ENCODE measurements around the gene WIPF1. TPM values are rescaled to one million over a fixed set of nuclear protein-coding genes. Genes with fewer than 3 reads are reported as not detected.

WIPF1 gene
- total RNA-seq, 1 experiment from 2014 or later = 0.59 TPM

- ATAC-seq (no peak), DNase-seq (ENCODE audit: low read depth, low spot score) (no peak)
- Histone ChIP-seq H3K27me3 (ENCODE audit: insufficient read depth, low read length) (no peaks in the 10 kb centered on the region), H3K9ac (ENCODE audit: low read length) (no peak overlapping the region), H3K27ac (ENCODE audit: low read depth, low read length) (no peak overlapping the region), H2AFZ (ENCODE audit: low read depth, low read length, poor library complexity, severe bottlenecking) (no peak overlapping the region), H3K4me3 (replicated peaks in 1 of 2; ENCODE audit: low read depth in 1 of 2, low read length in 2 of 2) (no peak overlapping the region), H3K4me2 (ENCODE audit: low read length) (no peak overlapping the region), H3K9me3 (ENCODE audit: control insufficient read depth in 1 of 2, insufficient read depth in 1 of 2, low read depth in 1 of 2, low read length in 2 of 2) (no peaks in the 10 kb centered on the region), H3K79me2 (ENCODE audit: insufficient read depth, low read length) (no peaks in the 10 kb centered on the region), H3K4me1 (ENCODE audit: control insufficient read depth in 1 of 2, insufficient read depth in 2 of 2, low read length in 2 of 2) (no peaks in the 10 kb centered on the region), H3K9me2 (ENCODE audit: insufficient read depth) (no peaks in the 10 kb centered on the region), H3K36me3 (ENCODE audit: control insufficient read depth in 1 of 2, insufficient read depth in 2 of 2, low read length in 2 of 2) (no peaks in the 10 kb centered on the region), H4K20me1 (ENCODE audit: insufficient read depth) (no peaks in the 10 kb centered on the region)
- intact Hi-C loops (cut with micrococcal nuclease) = no loop called here
- RAD21 ChIA-PET (ENCODE audit: low non-redundant PET in 1 of 2, low total read pairs in 2 of 2, uncharacterized antibody in 2 of 2, unreplicated experiment in 2 of 2) = no interaction called here
- POLR2A ChIA-PET = interaction anchor here (1.5 kb wide), 1 partner anchor 10 kb away, joined by 3 read pairs; no protein-coding TSS in a partner anchor
- BruUV-seq (replicated peaks) = no TSS peak
- CTCF ChIA-PET = no interaction called here
- no peak for TF ChIP-seq EZH2 (IDR thresholded peaks at IDR 0.05)
- no peak for TF ChIP-seq FOSL1 (IDR thresholded peaks at IDR 0.05; ENCODE audit: low read depth)
- TF ChIP-seq ZNF274 (IDR thresholded peaks at IDR 0.05; ENCODE audit: low read depth, low read length) = no peak
These were observed 13.4 kb upstream of the WIPF1 start for GRCh38 chr2:174611006-174611405.

GRCh38 chr2:174610243-174610995, 12.8 kb upstream of the WIPF1 start:
- H3K27ac ChIP-seq (ENCODE audit: low read depth, low read length) = no peak overlapping the region
- no peaks in the 10 kb centered on the region for H3K79me2 ChIP-seq (ENCODE audit: insufficient read depth, low read length)
- ATAC-seq (no peak), DNase-seq (ENCODE audit: low read depth, low spot score) (no peak)
- H3K36me3 ChIP-seq (ENCODE audit: control insufficient read depth in 1 of 2, insufficient read depth in 2 of 2, low read length in 2 of 2) = no peaks in the 10 kb centered on the region
- H3K27me3 ChIP-seq (ENCODE audit: insufficient read depth, low read length) = no peaks in the 10 kb centered on the region
- H4K20me1 ChIP-seq (ENCODE audit: insufficient read depth) = no peaks in the 10 kb centered on the region
- CTCF ChIA-PET = interaction anchor here (0.8 kb wide), 1 partner anchor 13 kb away, joined by 3 read pairs; the partner anchor contains the start of gene WIPF1
- TF ChIP-seq FOSL1 (IDR thresholded peaks at IDR 0.05; ENCODE audit: low read depth) = no peak
- POLR2A ChIA-PET = interaction anchor here (1.5 kb wide), 1 partner anchor 11 kb away, joined by 3 read pairs; no protein-coding TSS in a partner anchor
- no peak overlapping the region for H3K4me2 ChIP-seq (ENCODE audit: low read length)
- H3K9ac ChIP-seq (ENCODE audit: low read length) = no peak overlapping the region
- intact Hi-C loops (cut with micrococcal nuclease) = no loop called here
- H3K9me2 ChIP-seq (ENCODE audit: insufficient read depth) = no peaks in the 10 kb centered on the region
- no peak overlapping the region for H3K4me3 ChIP-seq (replicated peaks in 1 of 2; ENCODE audit: low read depth in 1 of 2, low read length in 2 of 2)
- H3K9me3 ChIP-seq (ENCODE audit: control insufficient read depth in 1 of 2, insufficient read depth in 1 of 2, low read depth in 1 of 2, low read length in 2 of 2) = no peaks in the 10 kb centered on the region
- H2AFZ ChIP-seq (ENCODE audit: low read depth, low read length, poor library complexity, severe bottlenecking) = no peak overlapping the region
- no peaks in the 10 kb centered on the region for H3K4me1 ChIP-seq (ENCODE audit: control insufficient read depth in 1 of 2, insufficient read depth in 2 of 2, low read length in 2 of 2)
- RAD21 ChIA-PET (ENCODE audit: low non-redundant PET in 1 of 2, low total read pairs in 2 of 2, uncharacterized antibody in 2 of 2, unreplicated experiment in 2 of 2) = no interaction called here
- no TSS peak for BruUV-seq (replicated peaks)

Data from HCT116 (cell line).